GM18861 (cell line): Measurements from ENCODE around the gene MATK.
A peak's percentile ranks its signal among the peaks of the same experiment; 100 is the strongest.
"Not testable (repeated sequence)": the region's sequence is repeated elsewhere in the genome, so short reads cannot be mapped to it uniquely, and the experiment has no call there.

Source experiments
- ATAC-seq: cut with Tn5 transposase; IDR thresholded peaks from one replicate; pipeline ENCODE4 v1.9.1; 2021; ENCODE audit not compliant: unreplicated experiment

Gene MATK

GRCh38 chr19:3816148-3816547, 30.0 kb upstream of the MATK start:
- ATAC-seq: not testable (repeated sequence)

- ATAC-seq: no peak
Observed at GRCh38 chr19:3814648-3815047, 28.5 kb upstream of the MATK start.

GRCh38 chr19:3813473-3814392, 27.6 kb upstream of the MATK start:
- no peak for ATAC-seq

DNA sequence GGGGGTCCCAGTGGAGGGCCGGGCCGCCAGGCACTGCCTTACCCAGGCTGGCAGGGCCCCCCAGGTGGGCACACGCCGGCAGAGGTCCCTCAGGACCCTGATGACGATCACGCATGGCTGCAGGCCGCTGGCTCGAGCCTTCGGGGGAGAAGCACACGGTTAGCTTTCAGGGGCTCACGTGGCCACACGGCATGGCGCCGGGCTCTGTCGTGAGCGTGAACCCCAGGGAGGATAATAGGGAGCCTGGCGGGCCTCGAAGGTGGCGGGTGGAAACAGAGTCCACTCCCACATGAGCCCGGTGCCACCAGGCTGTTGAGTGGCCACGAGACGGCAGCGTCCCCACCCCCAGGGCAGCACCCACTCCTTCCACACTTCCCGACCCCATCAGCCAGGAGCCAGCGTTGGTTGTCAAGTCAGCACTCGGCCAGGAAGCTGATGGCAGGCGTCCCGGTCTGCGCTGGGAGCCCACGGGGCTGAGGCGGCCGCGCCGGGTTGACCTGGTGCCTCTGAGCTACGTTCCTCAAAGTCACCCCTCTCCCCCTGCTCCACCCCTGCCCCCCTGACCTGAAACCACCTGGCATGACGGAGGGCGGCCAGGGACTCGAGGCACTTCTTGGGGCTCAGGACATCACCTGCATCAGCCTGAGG, 24.7 kb upstream of the MATK start:
- no peak for ATAC-seq

DNA sequence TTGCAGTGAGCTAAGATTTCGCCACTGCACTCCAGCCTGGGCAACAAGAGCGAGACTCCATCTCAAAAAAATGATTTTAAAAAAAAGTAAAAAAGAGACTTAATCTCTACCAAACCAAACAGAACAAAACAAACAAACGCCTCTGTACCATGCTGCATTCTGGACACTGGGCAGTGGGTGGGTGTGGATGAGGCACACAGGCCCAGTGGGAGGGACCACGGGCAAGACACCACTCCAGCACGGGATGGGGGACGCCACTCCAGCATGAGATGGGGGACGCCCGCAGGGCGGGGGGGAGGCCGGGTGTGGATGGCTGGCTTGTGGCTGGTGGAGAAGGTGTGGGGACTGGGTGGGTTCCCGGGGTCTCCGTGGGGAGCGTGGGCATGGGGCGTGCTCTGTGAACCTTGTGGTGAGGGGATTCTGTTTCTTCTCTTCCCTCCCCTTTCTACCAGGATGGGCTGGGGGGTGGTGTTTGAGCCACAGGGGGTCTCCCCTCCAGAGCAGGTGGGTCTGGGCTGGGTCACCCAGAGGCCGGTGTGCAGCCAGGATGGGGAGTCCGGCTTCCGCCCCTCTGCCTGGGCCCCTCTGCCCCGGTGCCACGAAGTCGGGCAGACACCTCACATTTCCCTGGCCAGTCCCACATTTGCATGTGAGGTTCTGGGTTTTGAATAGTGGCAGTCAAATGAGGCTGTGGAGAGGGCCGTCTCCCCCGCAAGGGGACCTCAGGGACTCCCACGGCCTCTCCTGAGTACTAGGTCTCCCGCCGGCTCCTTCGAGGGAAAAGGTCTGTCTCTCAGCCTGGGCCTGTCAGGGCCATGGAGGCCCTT, 23.9 kb upstream of the MATK start:
- peak; percentile 48 for ATAC-seq

- ATAC-seq: no peak
Observed at GRCh38 chr19:3808420-3809143, 22.4 kb upstream of the MATK start.

DNA sequence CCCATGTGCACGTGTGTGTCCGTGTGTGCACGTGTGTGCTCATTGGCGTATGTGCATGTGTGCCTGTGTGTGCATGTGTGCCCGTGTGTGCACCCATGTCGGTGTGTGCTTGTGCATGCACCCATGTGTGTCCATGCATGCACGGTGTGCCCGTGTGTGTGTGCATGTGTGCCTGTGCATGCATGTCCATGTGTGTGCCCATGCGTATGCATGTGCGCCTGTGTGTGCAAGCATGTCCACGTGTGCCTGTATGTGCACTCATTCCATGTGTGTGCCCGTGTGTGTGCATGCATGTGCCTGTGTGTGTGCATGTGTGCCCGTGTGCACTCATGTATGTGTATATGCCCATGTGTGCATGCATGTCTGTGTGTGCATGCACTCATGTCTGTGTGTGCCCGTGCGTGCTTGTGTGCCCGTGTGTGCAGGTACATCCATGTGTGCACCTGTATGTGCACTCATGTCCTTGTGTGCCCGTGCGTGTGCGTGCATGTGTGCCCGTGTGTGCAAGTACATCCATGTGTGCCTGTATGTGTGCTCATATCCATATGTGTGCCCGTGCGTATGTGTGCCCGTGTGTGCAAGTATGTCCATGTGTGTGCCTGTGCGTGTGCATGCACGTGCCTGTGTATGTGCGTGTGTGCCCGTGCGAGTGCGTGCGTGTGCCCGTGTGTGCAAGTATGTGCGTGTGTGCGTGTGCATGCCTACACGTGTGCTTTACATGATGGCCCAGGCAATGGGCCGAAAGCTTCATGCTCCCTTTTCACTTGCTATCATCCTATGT, 21.6 kb upstream of the MATK start:
- no peak for ATAC-seq

- no peak for ATAC-seq
Observed at GRCh38 chr19:3807131-3807480, 20.9 kb upstream of the MATK start.

DNA sequence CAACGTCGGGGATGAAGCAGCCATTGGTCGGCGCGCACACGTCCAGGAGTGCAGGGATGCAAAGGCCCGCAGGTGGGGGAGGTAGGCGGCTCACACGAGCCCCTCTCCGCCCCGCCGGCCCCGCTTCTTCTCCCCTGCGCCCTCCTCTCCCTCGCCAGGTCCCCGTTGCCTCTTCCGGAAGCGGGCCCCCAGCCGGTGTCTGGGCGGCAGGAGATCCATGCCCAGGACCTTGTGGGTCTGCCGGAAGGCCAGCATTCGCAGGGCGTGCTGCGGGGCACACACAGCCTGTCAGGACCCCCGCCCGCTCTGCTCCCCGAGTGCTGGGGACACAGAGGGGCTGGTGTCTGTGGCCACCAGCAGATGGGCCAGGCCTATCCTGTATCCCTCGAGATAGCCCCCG, 19.7 kb upstream of the MATK start:
- no peak for ATAC-seq

GRCh38 chr19:3804429-3804828, 18.2 kb upstream of the MATK start:
- ATAC-seq: no peak

- no peak for ATAC-seq
Observed at GRCh38 chr19:3803986-3804385, 17.8 kb upstream of the MATK start.

- no peak for ATAC-seq
Observed at GRCh38 chr19:3803114-3803888, 17.1 kb upstream of the MATK start.

DNA sequence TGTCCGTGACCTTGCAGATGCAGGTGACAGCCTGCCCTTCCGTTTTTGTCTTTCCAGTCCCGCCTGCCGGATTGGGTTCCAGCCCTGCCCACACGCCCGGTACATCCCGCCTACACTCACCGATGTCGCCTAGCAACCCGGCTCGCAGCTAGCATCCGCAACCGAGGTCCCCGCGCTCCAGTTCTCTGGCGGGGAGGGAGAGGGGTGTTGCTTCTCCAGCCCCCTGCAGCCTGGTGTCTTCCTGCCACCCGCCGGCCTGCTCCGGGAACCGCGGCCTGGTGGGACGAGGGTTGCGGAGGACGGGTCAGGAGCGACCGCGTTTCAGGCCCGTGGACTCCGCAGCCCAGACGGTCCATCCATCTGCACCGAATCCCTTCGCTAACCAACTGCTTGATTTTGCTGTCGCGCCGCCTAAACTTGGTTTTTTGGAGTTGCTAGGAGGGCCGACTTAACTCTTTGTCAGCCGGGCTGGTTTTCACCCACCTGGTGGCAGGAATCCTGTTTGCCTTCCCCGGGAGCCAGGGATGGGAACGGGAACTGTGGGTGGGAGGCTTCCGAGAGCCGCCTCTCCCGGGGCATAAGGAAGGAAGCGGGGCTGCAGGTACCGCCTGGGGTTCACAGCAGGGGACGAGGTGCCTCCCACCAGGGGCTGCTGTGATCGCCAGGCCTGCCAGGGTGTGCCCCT, 15.4 kb upstream of the MATK start:
- no peak for ATAC-seq

- ATAC-seq: no peak
Observed at GRCh38 chr19:3800996-3801395, 14.8 kb upstream of the MATK start.

- ATAC-seq: no peak
Observed at GRCh38 chr19:3798137-3798536, 12.0 kb upstream of the MATK start.

DNA sequence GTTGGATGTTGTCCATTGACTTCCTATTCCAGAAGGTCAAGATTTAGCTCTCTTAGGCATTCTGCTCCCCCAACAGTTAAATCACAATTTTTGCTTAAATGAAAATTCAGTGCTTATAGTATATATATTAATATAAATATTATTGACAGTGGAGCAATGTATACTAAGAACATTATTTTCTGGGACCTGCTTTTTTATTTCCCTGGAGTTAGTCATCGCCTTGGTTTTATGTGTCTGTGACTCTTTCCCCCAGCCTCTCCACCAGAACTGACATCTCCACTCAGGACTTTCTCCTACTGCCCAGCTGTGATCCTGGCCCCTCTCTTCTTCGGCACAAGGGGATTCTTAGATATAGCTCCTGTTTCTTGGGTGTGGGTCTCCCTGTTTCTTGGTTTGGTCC, 10.2 kb upstream of the MATK start:
- no peak for ATAC-seq

DNA sequence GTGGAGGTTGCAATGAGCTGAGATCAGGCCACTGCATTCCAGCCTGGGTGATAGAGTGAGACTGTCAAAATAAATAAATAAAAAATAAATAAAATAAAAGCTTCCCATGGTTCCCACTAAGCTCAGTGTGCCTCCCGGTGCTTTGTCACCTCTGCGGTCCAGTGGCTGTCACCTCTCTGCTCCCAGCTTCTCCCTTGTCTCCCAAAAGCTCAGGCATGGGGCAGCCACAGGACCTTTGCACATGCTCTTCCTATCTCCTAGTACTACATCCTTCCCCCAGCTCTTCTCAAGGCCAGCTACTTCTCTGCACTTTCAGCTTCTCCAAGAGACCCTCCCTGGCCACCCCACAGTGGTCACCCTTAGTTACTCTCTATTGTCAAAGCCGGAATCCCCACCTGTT, 7.6 kb upstream of the MATK start:
- no peak for ATAC-seq

DNA sequence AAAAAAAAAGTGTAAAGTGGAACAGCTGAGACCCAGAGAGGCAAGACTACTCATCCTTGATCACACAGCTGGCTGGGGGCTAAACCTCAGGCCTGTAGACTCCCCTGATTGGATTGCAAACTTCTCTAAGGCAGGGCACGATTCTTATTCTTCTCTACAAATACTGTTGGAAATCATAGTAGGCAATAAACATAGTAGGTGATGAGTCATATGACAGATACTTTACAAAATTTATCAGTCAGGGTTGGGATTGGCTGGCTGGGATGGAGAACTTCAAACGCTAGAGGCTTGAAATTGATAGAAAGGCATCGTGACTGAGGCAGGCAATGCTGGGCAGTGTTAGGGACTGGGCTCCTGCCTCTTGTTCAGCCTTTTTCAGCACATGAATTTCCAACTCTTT, 5.9 kb upstream of the MATK start:
- ATAC-seq: no peak

DNA sequence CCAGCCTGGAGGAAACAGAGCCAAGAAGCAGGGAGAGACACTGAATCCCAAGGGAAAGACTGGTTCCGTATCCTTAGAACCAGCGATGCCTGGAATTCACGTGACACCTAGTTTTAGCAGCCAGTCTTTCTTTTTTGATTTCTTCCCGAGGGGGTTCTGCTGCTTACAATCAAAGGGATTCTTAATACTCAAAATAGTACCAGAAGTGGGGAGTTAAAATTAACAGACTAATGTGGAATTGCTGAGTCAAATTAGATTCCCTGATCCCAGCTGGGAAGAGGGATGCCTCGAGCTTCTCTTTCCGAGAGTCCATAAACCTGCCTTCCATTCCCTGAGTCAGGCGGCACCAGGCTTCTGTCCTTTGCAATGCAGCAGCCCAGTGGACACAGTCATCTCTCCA, 4.8 kb upstream of the MATK start:
- no peak for ATAC-seq
